D721Med (cell line): Measurements from ENCODE around the gene ENO4.

Source experiments
- DNase-seq: peaks from one replicate; pipeline ENCODE4 v3.0.0; 2011; ENCODE audit warnings: low spot score; ENCODE audit not compliant: insufficient read length
- FAIRE-seq: peaks from 2 replicates; lab custom pipeline; 2011; peaks lifted over from hg19 to GRCh38; lab: Jason Lieb, UNC
- TF ChIP-seq, protein P1 (sequence below): IDR thresholded peaks from 2 replicates; pipeline ENCODE4 v1.5.1; 2012; ENCODE audit warnings: mild to moderate bottlenecking, control low read depth; ENCODE audit not compliant: insufficient read depth; ENCODE audit errors: missing control alignments

ENO4 gene

DNA sequence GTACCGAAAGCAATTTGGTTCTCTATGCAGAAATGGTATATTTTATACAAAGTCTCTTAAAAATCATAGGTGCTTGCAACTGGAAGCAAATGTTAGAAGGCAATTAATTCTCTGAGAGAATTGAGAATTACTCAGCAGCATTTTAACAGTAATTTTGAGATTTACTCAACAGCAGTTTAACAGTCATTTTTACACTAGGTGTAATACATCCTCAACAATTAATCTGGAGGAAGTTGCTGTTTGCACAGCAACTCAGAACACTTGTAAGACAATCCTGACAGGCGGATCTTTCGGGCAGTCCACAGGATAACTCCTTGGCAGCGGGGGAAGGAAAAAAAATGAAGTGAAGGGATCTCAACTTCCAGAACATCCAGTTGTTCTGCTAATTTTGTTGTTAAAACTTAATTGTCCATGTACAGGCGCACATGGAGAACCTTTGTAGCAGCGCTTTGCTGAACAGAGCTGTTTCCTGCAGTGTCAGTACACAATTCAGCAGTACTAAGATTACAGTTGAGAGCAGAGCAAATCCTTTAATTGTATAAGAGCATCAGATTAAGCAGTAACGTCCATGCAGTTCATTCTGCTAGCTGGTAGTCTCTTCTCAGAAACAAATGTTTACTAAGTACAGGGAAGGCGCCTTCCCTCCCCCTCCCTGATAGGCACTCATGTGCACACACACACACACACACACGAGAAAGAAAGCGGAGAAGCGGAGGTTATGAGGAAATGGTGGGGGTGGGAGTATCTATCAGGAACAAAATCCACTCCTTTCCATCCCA lies 43.8 kb downstream of the ENO4 start:
- DNase-seq, result no peak
- no peak for FAIRE-seq

DNA sequence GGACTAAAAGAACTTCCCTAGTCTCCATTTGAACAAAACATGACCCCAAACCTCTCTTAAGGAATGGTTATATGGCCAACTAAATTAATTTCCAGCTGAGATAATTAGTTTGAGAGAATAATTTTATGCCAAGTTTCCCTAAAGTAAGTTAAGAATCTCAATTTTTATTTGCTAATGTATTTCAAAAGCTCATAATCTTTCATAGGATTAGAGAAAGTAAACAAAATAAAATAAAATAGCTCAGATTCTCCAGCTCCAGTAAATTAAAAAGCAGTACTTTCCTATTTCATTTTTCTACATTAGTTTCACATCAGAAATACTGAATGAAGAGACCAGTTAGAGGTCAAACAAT lies 44.4 kb downstream of the ENO4 start:
- DNase-seq, result no peak
- TF ChIP-seq, protein P1, sequence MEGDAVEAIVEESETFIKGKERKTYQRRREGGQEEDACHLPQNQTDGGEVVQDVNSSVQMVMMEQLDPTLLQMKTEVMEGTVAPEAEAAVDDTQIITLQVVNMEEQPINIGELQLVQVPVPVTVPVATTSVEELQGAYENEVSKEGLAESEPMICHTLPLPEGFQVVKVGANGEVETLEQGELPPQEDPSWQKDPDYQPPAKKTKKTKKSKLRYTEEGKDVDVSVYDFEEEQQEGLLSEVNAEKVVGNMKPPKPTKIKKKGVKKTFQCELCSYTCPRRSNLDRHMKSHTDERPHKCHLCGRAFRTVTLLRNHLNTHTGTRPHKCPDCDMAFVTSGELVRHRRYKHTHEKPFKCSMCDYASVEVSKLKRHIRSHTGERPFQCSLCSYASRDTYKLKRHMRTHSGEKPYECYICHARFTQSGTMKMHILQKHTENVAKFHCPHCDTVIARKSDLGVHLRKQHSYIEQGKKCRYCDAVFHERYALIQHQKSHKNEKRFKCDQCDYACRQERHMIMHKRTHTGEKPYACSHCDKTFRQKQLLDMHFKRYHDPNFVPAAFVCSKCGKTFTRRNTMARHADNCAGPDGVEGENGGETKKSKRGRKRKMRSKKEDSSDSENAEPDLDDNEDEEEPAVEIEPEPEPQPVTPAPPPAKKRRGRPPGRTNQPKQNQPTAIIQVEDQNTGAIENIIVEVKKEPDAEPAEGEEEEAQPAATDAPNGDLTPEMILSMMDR, result no peak
- FAIRE-seq, result no peak

More for the DNA sequence above, 43.8 kb downstream of the ENO4 start:
- TF ChIP-seq, protein P1, result no peak

DNA sequence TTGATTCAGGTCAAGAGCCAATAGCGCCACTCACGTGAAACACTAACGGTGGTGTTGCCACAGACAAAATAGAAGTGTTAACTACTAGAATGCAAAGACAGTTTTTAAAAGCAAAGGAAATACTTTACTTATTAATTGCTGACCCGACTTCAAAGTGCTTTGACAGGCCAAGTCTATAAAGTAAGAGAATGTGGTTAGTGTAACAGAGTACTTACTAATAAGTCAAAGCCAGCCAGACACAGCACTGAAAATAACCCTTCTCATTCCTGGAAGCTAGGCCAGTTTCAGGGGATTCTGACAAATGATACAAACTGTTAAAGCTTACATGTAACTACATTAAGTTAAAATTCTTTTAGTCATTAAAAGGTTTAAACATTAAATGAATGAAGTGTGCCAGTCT lies 50.3 kb downstream of the ENO4 start:
- TF ChIP-seq, protein P1, result no peak
- no peak for DNase-seq
- no peak for FAIRE-seq

DNA sequence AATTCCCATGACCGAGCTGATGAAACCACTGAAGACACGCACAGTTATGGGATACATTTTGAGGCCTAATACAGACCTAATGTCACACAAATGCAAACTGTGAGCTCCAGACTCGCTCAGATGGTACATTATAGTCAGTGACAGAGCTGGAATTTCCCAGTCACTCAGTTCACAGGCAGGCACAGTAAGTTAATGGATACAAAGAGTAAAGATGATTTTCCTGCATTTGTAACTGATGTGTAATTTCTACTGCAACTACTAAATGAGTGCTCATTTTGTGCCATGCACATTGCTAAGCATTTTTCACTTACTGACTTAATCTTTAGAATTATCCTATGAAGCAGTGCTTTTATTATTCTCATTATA lies 56.5 kb downstream of the ENO4 start:
- TF ChIP-seq, protein P1, result no peak
- no peak for DNase-seq
- no peak for FAIRE-seq

DNA sequence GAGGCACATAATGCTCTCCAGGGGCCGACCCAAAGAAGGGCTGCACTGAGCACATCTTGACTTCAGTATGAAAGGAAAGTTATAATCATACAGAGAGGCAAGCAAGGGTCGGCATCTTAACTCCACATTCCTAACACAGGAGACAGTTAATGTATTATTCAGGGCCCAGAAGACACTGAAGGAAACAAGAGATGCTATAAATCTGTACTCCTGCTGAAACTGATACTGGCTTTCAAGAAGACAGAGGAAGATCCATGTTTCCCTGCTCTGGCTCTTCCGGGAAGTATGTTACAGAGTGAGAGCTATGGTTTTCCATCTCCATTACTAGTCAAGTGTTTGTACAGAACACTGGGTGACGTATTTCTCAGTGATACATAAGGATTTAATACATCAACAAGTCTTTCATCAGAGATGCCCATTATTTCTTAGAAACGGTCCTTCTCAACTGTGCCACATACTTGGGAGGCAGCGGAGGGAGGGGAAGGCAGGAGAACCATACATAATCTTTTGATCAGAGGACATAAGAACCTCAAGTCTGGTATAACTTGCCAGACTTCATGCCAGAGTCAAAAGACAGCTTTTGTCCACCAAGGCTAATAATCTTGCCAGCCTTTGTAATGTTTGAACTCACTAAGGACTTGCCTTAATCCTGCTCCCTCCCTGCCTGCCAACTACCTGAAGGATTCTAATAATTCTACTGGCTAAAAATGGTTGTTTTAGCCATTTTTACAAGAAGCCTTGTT lies 58.1 kb downstream of the ENO4 start:
- no peak for FAIRE-seq
- TF ChIP-seq, protein P1, result no peak
- no peak for DNase-seq

DNA sequence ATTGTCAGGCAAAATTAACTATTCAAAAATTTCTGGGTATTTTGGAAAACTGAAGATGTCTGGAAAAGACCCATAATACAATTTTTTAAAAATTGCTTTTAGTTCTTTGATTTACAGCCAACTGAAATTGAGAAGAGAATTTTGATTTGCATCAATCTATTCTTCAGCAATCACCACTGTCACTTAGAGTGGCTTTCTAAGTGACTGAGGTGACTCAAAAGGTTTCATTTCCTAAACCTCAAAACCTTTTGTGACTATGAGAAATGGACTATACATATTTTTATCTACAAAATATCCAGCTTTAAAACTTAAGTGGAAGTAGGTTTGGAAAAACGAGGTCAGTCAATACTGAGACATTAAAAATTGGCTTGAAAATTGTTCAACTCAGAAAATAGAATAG lies 60.0 kb downstream of the ENO4 start:
- TF ChIP-seq, protein P1, result no peak
- no peak for DNase-seq
- FAIRE-seq, result no peak

DNA sequence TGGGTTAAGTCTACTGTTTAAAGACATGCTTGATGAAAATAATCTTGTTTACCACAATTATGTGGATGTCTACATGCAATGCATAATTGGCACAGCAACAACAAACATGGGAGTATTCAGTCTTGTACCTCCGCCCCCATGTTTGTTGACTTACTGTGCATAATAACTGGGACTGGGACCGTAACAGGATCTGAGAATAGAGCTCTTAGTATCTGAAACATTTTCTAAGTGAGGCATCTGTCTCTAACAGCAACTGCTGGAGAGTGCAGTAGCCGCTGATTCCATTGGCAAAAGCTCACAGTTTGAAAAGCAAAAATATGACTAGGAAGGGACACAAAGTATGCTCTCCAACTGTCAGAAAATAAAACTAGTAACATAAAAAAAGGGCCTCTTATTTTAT lies 61.6 kb downstream of the ENO4 start:
- TF ChIP-seq, protein P1, result no peak
- FAIRE-seq, result no peak

More for the DNA sequence above, 61.6 kb downstream of the ENO4 start:
- no peak for DNase-seq
